Common myeloid progenitor, CD34-positive (primary cell): ENCODE results near the gene SOX10.

Experiments
- CTCF ChIA-PET: fragments of 350-600 bp; sonication (Branson Sonifier 250); formaldehyde crosslinking; loops from one replicate; lab custom pipeline; 2021; ENCODE audit warnings: antibody characterized with exemption; lab: Charles Lee
- POLR2A ChIA-PET: fragments of 350-600 bp; sonication (Branson Sonifier 250); formaldehyde crosslinking; loops from one replicate; lab custom pipeline; 2021; ENCODE audit warnings: antibody characterized with exemption; lab: Charles Lee
- DNase-seq, 3 donors: peaks; one replicate each; pipeline versions ENCODE4 v3.0.0 to v3.0.0-alpha.2; 2013
- H3K27ac ChIP-seq, 2 experiments: 1 replicate in 1 of 2; 2 replicates in 1 of 2; pipeline ENCODE4 v1.7.0; 2013; ENCODE audit warnings: inconsistent platforms in 2 of 2, low read length in 2 of 2, mild to moderate bottlenecking in 2 of 2, low read depth in 1 of 2, moderate library complexity in 1 of 2; ENCODE audit not compliant: severe bottlenecking in 2 of 2, insufficient read depth in 1 of 2, poor library complexity in 1 of 2
- H3K27me3 ChIP-seq, 5 experiments: replicated peaks in 2 of 5; 1 replicate in 3 of 5; 2 replicates in 2 of 5; pipeline versions ENCODE4 v1.6.1 to v1.7.0; 2013; ENCODE audit warnings: low read length in 4 of 5, mild to moderate bottlenecking in 2 of 5, moderate library complexity in 2 of 5, inconsistent platforms in 1 of 5; ENCODE audit not compliant: insufficient read depth in 5 of 5, control insufficient read depth in 4 of 5
- H3K36me3 ChIP-seq, 4 experiments: 1 replicate in 2 of 4; 2 replicates in 2 of 4; pipeline versions ENCODE4 v1.6.1 to v1.7.0; 2013; ENCODE audit warnings: low read length in 3 of 4, control low read depth in 1 of 4, mild to moderate bottlenecking in 1 of 4; ENCODE audit not compliant: control insufficient read depth in 4 of 4, insufficient read depth in 4 of 4
- H3K4me1 ChIP-seq, 4 experiments: 1 replicate in 3 of 4; 2 replicates in 1 of 4; pipeline versions ENCODE4 v1.6.1 to v1.7.1; 2013; ENCODE audit warnings: low read length in 3 of 4, mild to moderate bottlenecking in 3 of 4, control low read depth in 1 of 4, inconsistent platforms in 1 of 4, moderate library complexity in 1 of 4; ENCODE audit not compliant: control insufficient read depth in 4 of 4, insufficient read depth in 4 of 4; ENCODE audit errors: control extremely low read depth in 1 of 4
- H3K4me3 ChIP-seq, 7 experiments: 1 replicate in 4 of 7; 2 replicates in 3 of 7; pipeline versions ENCODE4 v1.5.1 to v1.7.0; 2013; ENCODE audit warnings: mild to moderate bottlenecking in 7 of 7, low read length in 6 of 7, moderate library complexity in 6 of 7, inconsistent platforms in 2 of 7, low read depth in 2 of 7, control low read depth in 1 of 7; ENCODE audit not compliant: insufficient read depth in 4 of 7, control insufficient read depth in 1 of 7; ENCODE audit errors: extremely low read depth in 1 of 7
- H3K9me3 ChIP-seq, 5 experiments: 1 replicate in 4 of 5; 2 replicates in 1 of 5; pipeline versions ENCODE4 v1.6.1 to v1.7.1; 2013; ENCODE audit warnings: low read length in 4 of 5, mild to moderate bottlenecking in 2 of 5, inconsistent platforms in 1 of 5, low read depth in 1 of 5, moderate library complexity in 1 of 5; ENCODE audit not compliant: control insufficient read depth in 4 of 5, insufficient read depth in 2 of 5; ENCODE audit errors: control extremely low read depth in 1 of 5
- WGBS: methylation state at CpG from one replicate; pipeline ENCODE4 v1.1.5; 2013; ENCODE audit not compliant: insufficient coverage; 5-methylcytosine and 5-hydroxymethylcytosine counted together

Gene SOX10

DNA sequence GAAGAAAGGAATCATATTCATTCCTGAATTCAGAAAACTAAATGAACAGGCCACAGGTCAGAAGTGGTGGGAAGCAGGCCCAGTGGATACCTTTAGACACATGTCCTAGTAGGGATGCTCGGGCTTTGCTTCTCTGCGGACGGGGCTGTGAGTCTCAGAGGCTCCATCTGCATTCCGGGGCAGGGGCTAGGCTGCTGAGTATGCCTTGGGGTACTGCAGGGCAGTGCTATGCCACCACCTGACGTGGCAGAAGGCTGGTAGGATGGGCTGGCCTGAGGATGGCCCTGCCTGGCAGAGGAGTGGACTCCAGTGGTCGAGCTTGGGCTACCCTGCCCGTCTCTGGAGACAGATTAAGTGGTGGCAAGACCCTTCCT lies 40.5 kb downstream of the SOX10 start:
- no peak for DNase-seq
- H3K4me1 ChIP-seq: peaks cover 0 to 5% (median 0%) of the 10 kb centered on the region in 4 experiments
- whole genome bisulfite sequencing: 97% methylated on average over 7 of the region's 7 CpGs
- POLR2A ChIA-PET: no interaction called here
- no peak overlapping the region for H3K4me3 ChIP-seq
- H3K9me3 ChIP-seq: no peaks in the 10 kb centered on the region
- H3K27ac ChIP-seq: no peak overlapping the region
- CTCF ChIA-PET: interaction anchor here (2.6 kb wide), 1 partner anchor 10 kb away, joined by 9 read pairs; no protein-coding TSS in a partner anchor
- peaks cover 0 to 36% (median 22%) of the 10 kb centered on the region in 4 experiments for H3K36me3 ChIP-seq
- H3K27me3 ChIP-seq: no peaks in the 10 kb centered on the region

DNA sequence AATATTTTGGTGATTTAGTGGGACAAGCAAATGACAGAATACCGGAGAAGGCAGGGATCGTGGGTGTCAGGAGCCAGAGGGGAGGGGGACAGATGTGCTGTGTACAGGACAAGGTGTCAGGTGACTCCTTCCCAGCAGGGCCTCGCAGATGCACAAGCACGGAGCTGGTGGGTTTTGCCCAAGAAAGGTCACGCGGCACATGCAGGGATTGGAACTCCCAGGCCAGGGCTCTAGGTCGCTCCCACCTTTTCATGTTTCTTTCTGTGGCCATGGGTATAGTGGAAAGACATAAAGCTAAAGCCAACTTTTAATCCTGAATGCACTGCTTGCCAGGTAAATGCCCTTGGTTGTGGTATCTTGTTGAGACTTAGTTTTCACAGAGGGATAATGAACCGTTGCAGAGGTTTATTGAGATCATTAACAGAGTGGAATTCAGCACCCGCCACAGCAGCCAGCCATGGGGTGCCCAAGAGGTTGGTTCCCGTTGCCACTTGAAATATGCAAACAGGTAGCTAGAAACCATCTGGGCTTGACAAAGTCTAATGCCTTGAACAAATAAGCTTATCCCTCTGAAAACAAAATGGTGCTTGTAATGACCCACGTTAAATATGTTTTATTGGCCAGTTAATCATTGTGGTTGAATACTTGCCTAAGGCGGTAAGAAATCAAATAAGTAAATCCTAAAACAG lies 41.1 kb downstream of the SOX10 start:
- peaks cover 0 to 5% (median 0%) of the 10 kb centered on the region in 4 experiments for H3K4me1 ChIP-seq
- no peaks in the 10 kb centered on the region for H3K27me3 ChIP-seq
- no peak overlapping the region for H3K4me3 ChIP-seq
- H3K9me3 ChIP-seq: no peaks in the 10 kb centered on the region
- POLR2A ChIA-PET: interaction anchor here (0.6 kb wide), 1 partner anchor 17 kb away, joined by 8 read pairs; no protein-coding TSS in a partner anchor
- CTCF ChIA-PET: interaction anchor here (0.9 to 2.6 kb wide), 2 partner anchors 9 to 21 kb away, joined by 3 to 9 read pairs; no protein-coding TSS in a partner anchor
- H3K36me3 ChIP-seq: peaks cover 0 to 36% (median 22%) of the 10 kb centered on the region in 4 experiments
- no peak overlapping the region for H3K27ac ChIP-seq
- no peak for DNase-seq
- 98% methylated on average over 10 of the region's 12 CpGs for WGBS

DNA sequence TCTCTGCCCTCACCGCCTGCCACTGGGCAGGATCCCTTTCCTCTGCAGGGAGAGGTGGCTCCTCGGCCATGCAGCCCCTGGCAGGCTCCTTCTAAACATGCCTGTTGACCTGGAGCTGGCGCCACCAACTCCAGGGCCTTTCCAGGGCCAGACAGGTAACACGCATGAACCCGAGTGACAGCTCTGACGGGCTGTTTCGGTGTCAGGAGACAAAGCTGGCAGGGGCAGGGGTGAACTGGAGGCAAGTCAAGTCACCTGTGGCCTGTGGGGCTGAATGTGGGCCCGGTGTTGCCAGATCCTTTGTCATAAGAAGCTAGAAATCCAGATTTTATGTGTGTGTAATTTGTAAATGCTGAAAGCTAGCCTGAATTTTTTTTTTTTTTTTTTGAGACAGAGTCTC lies 42.2 kb downstream of the SOX10 start:
- 93% methylated on average over 4 of the region's 8 CpGs for WGBS
- ChIA-PET CTCF (interaction anchor here (2.6 kb wide), 1 partner anchor 8 kb away, joined by 9 read pairs; no protein-coding TSS in a partner anchor), POLR2A (no interaction called here)
- Histone ChIP-seq H3K4me3 (no peak overlapping the region), H3K9me3 (no peaks in the 10 kb centered on the region), H3K27me3 (no peaks in the 10 kb centered on the region), H3K36me3 (peaks cover 0 to 44% (median 25%) of the 10 kb centered on the region in 4 experiments), H3K27ac (no peak overlapping the region), H3K4me1 (peaks cover 0 to 5% (median 0%) of the 10 kb centered on the region in 4 experiments)
- no peak for DNase-seq

DNA sequence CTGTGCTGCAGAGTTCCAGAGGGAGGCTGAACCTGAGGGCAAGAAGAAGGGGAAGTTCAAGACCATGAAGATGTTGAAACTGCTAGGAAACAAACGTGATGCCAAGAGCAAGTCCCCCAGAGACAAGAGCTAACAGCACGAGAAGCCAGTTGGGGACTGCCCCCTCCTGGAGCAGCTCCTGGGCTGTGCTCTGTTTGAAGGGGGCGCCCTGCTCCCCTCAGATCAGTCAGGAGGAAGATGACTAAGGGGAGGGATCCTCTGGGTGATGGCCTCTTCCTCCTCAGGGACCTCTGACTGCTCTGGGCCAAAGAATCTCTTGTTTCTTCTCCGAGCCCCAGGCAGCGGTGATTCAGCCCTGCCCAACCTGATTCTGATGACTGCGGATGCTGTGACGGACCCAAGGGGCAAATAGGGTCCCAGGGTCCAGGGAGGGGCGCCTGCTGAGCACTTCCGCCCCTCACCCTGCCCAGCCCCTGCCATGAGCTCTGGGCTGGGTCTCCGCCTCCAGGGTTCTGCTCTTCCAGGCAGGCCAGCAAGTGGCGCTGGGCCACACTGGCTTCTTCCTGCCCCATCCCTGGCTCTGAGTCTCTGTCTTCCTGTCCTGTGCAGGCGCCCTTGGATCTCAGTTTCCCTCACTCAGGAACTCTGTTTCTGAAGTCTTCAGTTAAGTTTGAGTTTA lies 43.5 kb downstream of the SOX10 start:
- ChIA-PET CTCF (no interaction called here), POLR2A (no interaction called here)
- Histone ChIP-seq H3K27ac (peak overlapping the region in 1 of 2 experiments; percentile 43), H3K36me3 (peaks cover 2 to 52% (median 26%) of the 10 kb centered on the region in 4 experiments), H3K4me1 (peaks cover 0 to 5% (median 0%) of the 10 kb centered on the region in 4 experiments), H3K4me3 (no peak overlapping the region), H3K9me3 (no peaks in the 10 kb centered on the region), H3K27me3 (no peaks in the 10 kb centered on the region)
- DNase-seq: peak in 2 of 3 donors; percentile 47 to 50
- WGBS: 87% methylated on average over 12 of the region's 12 CpGs

DNA sequence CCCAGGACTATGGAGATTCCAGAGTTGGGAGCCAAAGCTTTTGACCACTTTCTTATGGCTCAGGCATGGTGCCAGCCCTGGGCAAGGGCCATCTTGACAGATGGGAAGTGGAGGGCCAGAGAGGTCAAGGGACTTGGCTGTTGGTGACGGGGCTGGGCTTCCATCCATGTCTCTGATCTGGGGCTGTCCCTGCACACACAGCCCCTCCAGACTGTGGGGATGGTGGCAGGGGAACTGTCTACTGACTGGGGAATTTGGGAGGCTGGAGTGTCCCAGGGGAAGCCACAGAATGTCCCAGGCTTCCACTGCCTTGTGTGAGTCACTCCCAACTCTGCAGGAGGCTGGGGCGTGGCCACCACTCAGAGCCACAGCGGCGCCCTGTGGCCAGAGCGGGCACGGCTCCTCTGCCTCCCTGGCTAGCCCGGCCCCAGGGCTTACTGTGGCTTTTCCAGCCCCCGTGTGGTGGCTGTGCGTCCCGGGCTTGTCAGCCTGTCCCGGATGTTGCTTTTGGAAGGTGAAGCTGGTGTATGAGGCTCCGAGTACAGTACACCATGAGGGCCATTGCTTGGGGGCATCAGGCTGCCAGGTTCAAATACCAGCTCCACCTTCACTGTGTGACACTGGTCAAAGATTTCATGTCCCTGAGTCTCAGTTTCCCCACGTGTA lies 50.5 kb downstream of the SOX10 start:
- H3K36me3 ChIP-seq: peaks cover 2 to 56% (median 32%) of the 10 kb centered on the region in 4 experiments
- peaks cover 0 to 9% (median 4%) of the 10 kb centered on the region in 4 experiments for H3K4me1 ChIP-seq

DNA sequence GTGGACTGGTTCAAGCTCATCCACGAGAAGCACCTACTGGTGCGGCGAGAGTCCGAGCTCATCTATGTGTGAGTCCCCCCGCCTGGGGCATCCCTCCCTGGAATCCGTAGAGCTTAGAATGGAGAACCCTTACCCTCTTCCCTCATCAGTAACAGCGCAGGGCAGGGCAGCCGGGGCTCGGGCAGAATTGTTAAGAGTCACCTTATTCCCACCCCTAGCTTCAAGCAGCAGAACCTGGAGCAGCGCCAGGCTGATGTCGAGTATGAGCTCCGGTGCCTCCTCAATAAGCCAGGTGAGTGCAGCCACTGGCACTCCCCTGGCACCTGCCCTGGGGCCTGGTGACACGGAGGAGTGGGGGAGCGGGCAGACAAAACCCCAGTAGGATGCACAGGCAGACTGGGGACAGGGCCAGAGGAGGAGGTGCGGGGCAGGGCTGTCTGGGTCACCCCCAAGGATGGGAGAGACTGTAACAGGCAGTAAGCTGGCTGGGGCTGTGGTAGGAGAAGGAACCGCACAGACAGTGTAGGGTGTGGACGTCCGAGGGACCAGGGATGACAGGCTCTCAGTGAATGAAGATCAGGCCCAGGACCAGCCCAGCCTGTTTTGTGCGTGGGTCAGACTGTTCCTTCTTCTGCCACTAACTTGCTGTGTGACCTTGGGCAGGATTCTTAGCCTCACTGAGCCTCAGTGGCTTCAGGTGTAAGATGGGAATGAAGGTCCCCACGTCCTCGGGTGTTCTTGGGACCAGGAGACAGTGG lies 51.4 kb downstream of the SOX10 start:
- POLR2A ChIA-PET: no interaction called here
- CTCF ChIA-PET: interaction anchor here (0.8 to 5.1 kb wide), 11 partner anchors 9 to 272 kb away, joined by 3 to 24 read pairs (median 5); partner anchors contain the start of gene MICALL1

More for the DNA sequence above, 50.5 kb downstream of the SOX10 start:
- peak overlapping the region in 1 of 7 experiments; percentile 38 for H3K4me3 ChIP-seq
- POLR2A ChIA-PET: interaction anchor here (0.6 kb wide), 1 partner anchor 36 kb away, joined by 7 read pairs; no protein-coding TSS in a partner anchor
- peak; percentile 85 to 92 (median 91) for DNase-seq
- WGBS: 2% methylated on average over 9 of the region's 13 CpGs
- H3K27ac ChIP-seq: no peak overlapping the region
- no peaks in the 10 kb centered on the region for H3K9me3 ChIP-seq
- CTCF ChIA-PET: interaction anchor here (0.7 to 5.1 kb wide), 15 partner anchors 10 to 273 kb away, joined by 3 to 24 read pairs (median 3); partner anchors contain the start of gene MICALL1
- H3K27me3 ChIP-seq: no peaks in the 10 kb centered on the region

More for the DNA sequence above, 51.4 kb downstream of the SOX10 start:
- WGBS: 91% methylated on average over 20 of the region's 21 CpGs
- H3K36me3 ChIP-seq: peaks cover 2 to 61% (median 35%) of the 10 kb centered on the region in 4 experiments
- H3K27me3 ChIP-seq: no peaks in the 10 kb centered on the region
- H3K4me1 ChIP-seq: peaks cover 0 to 9% (median 4%) of the 10 kb centered on the region in 4 experiments
- DNase-seq: no peak
- no peaks in the 10 kb centered on the region for H3K9me3 ChIP-seq
- H3K27ac ChIP-seq: no peak overlapping the region
- no peak overlapping the region for H3K4me3 ChIP-seq
